ENCODE measurements around the gene CLCN1.

The CLCN1 gene

GRCh38 chr7:143296686-143297085, 19.2 kb upstream of the CLCN1 start:
- no peak for DNase-seq

DNA sequence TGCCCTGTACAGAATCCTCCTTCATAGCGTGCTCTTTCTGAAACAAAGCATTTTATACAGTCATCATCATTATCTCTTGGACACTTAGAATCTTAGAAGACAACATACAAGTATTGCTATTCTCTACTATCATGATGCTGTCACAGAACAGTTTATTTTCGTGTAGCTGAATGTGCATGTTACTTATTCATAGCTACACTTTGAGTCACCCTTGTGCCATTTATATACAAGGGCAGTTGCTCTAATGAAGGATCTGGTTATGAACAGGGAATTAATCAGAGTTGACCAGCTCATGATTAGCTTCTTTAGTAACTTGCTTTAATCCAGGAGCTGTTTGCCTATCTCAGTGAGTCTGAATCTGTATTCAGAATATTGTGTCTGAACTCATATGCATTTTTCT, 16.6 kb upstream of the CLCN1 start:
- DNase-seq = no peak

DNA sequence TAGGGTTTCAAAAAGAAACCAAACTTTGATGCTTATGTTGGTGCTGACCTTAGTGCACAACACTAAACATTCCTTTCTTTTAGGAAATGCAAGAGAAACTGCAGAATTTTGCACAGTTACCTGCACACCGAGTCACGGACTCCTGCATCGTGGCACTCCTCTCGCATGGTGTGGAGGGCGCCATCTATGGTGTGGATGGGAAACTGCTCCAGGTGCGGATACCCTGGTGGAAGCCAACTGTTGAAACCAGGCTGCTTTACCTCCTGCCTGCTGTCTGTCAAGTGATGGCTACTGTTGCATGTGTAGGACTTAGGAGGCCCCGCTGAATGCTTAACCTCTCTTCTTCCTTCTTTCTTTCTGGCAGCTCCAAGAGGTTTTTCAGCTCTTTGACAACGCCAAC, 16.1 kb upstream of the CLCN1 start:
- peak; percentile 20 for DNase-seq

DNA sequence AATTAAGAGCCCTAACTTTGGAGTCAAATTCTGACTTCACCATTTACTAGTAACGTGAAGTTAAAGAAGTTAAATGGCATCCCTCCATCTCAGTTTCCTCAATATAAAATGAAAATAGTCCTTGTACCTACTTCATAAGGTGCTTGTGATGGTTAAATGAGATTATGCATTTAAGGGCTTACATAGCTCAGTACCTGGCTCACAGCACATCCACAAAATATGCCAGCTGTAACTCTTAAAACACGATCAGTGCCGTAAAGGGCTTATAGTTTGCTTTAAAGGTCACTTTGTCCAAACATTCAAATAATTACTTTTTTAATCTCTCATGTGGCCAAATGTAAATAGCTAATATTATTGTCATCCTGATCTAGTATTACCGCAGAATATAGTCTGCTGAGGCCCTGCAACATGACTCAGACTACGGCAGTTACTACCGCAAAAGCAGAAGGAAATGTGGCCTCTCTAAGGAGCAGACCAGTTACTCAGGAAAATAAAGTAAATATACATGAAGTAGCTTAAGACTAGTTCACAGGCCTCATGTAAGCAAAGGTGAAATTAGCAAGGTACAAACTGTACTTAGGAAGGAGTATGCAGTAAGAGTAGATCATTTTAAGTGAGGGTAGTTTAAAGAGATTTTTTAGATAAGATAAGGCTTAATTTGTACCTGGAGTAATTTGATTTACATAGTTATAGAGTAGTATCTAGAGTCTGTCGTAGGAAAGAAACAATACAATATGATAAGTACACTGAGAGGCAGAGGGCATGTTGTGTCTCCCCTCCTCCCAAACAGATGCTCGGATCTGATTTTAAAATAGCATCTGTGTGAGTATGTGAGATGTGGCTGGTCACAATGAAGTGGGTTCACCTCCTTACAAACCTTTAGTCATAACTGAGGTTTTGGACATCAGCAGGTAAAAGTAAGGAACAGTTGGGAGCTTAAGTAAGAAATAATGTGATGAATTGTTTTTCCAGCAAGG, 14.7 kb upstream of the CLCN1 start:
- DNase-seq = no peak

- DNase-seq = no peak
Observed at GRCh38 chr7:143303733-143304132, 12.2 kb upstream of the CLCN1 start.

DNA sequence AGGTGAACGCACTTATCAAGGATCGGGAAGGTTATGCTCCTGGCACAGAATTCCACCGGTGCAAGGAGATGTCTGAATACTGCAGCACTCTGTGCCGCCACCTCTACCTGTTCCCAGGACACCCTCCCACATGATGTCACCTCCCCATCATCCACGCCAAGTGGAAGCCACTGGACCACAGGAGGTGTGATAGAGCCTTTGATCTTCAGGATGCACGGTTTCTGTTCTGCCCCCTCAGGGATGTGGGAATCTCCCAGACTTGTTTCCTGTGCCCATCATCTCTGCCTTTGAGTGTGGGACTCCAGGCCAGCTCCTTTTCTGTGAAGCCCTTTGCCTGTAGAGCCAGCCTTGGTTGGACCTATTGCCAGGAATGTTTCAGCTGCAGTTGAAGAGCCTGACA, 11.0 kb upstream of the CLCN1 start:
- no peak for DNase-seq

- peak; percentile 11 for DNase-seq
Observed at GRCh38 chr7:143305423-143306070, 10.4 kb upstream of the CLCN1 start.

GRCh38 chr7:143308632-143309031, 7.3 kb upstream of the CLCN1 start:
- DNase-seq = no peak

DNA sequence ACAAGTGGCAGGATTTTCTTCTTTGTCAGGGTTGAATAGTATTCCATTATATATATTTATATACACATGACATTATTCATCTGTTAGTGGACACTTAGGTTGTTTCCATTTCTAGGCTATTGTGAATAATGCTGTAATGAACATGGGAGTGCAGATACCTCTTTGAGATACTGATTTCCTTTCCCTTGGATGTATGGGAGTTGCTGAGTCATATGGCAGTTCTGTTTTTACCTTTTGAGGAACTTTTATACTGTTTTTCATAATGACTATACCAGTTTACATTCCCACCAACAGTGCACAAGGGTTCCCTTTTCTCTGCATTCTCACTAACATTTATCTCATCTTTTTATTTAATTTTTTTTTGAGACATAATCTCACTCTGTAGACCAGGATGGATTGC, 1.8 kb upstream of the CLCN1 start:
- no peak for DNase-seq

DNA sequence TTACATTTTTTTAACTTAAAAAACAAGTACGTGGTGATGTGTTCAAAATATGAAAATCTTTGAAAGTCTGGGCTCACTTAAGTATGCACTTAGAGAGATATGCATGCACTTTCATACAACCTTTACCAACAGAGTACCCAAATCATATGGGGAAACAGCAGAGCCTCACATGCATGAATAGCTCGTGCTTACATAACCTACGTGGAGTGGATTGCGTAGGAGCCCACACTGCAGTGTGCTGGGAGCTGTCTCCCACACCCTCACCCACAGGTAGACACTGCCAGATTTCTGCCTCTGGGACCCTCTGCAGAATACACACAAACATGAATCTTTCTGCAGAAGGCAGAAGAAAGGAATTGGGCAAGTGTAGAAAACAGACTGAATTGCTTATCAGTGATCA, 581 bp downstream of the CLCN1 start:
- no peak for DNase-seq

GRCh38 chr7:143318661-143319060, 2.8 kb downstream of the CLCN1 start:
- no peak for DNase-seq

DNA sequence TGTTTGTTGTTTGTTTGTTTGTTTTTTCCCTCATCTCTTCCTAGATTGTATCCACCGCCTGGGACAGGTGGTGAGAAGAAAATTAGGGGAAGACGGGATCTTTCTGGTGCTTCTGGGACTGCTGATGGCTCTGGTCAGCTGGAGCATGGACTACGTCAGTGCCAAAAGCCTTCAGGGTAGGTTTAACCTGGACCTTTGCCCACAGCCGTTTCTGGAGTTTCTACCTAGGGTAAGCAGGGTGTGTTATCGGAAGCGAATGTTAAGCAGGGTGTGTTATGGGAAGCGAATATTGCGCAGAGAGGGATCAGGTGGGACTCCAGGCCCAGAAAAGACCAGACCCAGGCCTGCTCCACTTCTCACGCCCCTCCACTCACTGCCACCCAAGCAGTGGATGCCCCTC, 4.7 kb downstream of the CLCN1 start:
- DNase-seq = no peak

DNA sequence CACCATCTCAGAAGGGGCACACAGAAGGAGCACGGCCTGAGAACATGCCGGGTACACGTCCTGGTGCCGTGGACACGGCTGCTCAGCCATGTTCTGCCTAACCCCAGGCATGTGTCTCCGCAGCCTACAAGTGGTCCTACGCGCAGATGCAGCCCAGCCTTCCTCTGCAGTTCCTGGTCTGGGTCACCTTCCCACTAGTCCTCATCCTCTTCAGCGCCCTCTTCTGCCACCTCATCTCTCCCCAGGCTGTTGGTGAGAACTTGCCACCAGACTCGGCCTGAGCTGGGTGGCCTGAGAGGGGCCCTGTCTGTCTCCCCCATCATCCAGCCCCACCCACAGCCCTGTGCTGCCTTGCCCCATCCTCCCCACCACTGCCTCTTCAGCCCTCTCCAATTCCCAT, 5.3 kb downstream of the CLCN1 start:
- DNase-seq = no peak

DNA sequence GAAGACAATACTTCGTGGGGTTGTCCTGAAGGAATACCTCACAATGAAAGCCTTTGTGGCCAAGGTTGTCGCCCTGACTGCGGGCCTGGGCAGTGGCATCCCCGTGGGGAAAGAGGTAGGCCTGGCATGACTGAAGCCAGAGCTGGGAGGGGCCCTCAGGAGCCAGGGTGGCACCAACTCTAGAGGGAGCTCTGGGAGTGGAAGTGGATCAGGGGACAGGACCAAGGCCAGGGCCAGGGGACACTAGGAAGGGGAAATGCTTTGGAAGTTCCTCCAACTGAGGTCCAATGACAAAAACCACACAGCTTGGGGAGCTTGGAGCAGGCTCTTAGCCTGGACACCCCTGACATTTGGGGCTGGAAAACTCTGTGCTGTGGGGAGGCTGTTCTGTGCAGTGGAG, 5.8 kb downstream of the CLCN1 start:
- no peak for DNase-seq

DNA sequence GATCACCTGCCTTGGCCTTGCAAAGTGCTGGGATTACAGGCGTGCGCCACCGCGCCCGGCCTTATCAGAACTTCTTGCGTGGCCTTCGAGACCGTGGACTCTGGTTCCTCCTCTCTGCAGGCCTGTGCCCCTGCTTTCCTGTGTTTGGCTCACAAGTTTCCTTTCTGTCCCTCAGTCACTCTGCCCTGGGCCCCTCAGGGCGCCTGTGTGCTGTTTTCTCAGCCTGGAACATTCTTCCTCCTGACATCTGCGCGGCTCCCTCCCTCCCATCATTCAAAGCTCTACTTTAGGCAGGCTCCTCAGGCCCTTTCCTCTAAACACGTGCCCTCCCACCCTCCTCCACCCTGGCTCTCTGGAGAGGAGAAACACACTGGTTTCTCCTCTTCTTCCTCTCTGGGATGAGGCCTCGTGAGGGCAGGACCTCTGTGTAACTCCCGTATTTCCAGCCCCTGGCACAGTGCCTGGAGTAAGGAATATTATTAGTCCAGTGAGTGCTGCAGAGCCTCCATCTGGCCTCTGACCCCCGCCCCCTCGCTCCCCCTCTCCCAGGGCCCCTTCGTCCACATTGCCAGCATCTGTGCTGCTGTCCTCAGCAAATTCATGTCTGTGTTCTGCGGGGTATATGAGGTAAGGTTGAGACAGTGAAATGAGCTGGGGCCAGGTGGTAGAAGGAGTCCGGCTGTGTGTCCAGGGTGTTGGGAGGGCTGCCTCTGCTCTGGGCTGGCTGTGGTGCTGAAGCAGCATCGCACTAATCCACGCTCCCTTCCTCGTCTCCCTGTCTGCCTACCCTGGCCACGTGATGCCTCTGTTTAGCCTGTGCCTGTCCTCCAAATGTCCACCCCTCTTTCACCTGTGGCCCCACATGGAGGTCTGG, 7.1 kb downstream of the CLCN1 start:
- DNase-seq = no peak

DNA sequence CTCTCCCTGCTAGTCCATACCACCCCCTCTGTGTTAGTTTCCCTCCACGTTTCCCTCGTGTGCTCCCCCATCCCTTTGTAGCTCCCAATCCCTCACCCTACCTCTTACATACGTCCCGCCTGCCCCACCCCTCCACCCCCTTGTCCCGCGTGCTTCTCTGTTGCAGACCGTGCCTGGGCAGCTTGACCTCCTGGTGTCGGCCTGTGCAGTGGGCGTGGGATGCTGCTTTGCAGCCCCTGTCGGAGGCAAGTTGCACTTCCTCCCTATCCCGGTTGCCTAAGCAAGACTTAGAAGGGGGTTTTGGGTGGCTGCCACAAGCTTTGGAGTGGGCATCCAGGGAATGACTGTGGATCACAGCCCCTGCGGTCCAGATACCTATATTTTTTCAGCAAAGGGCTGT, 7.7 kb downstream of the CLCN1 start:
- no peak for DNase-seq

- no peak for DNase-seq
Observed at GRCh38 chr7:143325240-143325639, 9.3 kb downstream of the CLCN1 start.

- no peak for DNase-seq
Observed at GRCh38 chr7:143327903-143328302, 12.0 kb downstream of the CLCN1 start.

GRCh38 chr7:143329471-143330170, 13.7 kb downstream of the CLCN1 start:
- no peak for DNase-seq

DNA sequence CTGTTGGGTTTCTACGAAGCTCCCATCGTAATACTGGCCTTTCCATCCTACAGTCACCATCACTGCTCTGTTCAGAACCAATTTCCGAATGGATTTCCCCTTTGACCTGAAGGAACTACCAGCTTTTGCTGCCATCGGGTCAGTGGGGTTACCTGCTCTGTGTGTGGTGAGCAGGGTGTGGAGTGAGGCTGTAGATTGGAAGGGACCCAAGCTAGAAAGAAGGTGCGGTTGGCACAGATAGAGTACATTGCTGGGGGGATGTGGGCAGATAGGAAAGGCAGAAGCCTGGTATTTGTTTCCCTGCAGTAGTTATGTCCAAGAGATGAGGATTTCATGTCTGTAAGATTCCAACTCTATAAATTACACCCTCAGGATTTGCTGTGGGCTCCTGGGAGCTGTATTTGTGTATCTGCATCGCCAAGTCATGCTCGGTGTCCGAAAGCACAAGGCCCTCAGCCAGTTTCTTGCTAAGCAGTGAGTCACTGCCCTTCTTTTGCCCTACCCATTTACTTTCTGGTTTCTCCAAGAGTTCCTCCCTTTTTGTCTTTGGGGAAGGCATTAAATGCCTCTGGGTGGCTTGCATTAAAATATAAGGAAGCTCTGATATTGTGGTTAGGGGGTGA, 15.4 kb downstream of the CLCN1 start:
- no peak for DNase-seq

DNA sequence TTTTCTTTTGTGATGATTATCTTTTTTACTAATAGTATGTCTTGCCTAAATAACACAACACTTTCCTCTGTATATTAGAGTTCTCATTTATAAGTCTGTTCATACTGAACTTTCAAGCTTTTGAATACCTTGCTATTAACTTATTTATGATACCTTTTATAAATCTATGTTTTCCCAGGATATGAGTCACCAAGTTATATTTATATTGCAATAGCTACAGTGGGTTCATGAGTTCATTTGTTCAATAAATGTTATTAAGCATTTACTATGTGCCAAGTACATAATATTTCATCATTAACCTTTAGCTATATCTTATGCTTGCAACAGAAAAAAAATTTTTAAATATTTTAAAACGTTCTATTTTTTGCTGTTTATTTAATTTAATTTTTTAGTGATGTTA, 18.3 kb downstream of the CLCN1 start:
- DNase-seq = no peak

- DNase-seq = no peak
Observed at GRCh38 chr7:143337216-143337615, 21.3 kb downstream of the CLCN1 start.

Data from NCI-H1092 treated with DMSO at 0.1 percent for 48 hours (cell line).